Epithelial cell of prostate (primary cell): ENCODE results near the gene SEPTIN10.
"Not testable (repeated sequence)": the region's sequence is repeated elsewhere in the genome, so short reads cannot be mapped to it uniquely, and the experiment has no call there.

Experiments
- DNase-seq: peaks from one replicate; pipeline ENCODE4 v3.0.0-alpha.2; 2011; ENCODE audit warnings: low read depth, low spot score
- H3K27ac ChIP-seq: fragments of 450-650 bp; 2 replicates; pipeline ENCODE4 v1.5.1; 2017; ENCODE audit warnings: mild to moderate bottlenecking

SEPTIN10 gene

DNA sequence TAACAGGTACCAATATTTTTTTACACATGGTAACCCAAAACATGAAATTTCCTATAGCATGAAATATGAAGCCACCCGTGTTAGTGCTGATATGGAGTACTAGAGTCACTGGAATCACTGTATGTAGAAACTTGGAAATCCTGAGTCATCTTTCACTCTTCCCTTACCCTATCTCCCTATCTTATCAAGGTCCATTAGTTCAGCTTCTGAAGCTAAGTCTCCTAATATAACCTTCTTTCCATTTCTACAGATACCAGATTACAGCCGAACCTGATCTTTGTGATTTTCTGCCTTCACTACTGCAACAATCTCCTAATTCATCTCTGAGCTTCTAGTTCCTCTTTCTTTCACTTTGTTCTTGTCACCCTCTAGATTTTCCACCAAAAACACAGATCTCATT lies 59.0 kb downstream of the SEPTIN10 start:
- DNase-seq, result no peak
- H3K27ac ChIP-seq, result no peak overlapping the region

DNA sequence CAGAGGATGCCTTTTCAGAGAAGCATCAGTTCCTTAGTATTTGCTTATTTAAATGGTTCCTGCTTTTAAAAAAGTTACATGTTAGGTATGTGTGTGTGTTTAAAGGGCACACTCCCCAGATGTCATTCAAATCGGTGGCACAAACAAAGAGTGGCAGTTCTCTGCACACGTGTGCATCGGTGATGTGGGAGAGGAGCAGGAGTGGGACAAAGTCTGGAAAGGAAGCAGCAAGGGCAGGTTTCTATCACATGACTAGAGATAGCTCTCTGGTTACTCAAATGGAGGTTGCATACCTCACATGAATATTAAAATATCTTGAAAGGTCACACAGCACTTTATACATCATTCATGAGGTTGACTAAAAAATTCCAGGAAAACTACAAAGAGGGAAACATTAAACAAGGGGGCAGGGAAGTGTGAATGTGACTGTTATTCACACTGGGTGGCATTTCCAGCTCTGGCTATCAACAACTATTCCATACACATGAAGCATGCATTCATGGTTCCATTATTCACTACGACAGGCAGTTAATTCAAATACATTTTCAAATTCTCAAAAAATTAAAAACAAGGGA lies 64.7 kb downstream of the SEPTIN10 start:
- no peak overlapping the region for H3K27ac ChIP-seq
- no peak for DNase-seq

DNA sequence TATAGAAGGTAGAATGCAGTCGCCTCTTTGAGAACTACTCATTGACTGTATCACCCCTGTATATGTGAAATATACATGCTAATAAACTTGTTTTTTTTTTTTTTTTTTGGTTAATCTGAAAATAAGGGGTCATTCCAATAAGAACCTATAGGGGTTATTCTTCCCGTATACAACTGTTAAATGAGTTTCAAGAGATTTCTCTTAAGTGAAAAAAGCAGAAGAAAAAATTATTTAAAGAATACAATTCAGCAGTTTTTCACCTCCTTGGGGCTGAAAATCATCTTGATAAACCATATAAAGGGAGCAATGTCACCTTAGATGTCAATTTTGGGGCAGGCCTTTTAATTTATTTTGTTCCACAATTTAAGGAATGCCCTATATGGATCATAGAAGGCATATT lies 66.5 kb downstream of the SEPTIN10 start:
- no peak overlapping the region for H3K27ac ChIP-seq
- no peak for DNase-seq

DNA sequence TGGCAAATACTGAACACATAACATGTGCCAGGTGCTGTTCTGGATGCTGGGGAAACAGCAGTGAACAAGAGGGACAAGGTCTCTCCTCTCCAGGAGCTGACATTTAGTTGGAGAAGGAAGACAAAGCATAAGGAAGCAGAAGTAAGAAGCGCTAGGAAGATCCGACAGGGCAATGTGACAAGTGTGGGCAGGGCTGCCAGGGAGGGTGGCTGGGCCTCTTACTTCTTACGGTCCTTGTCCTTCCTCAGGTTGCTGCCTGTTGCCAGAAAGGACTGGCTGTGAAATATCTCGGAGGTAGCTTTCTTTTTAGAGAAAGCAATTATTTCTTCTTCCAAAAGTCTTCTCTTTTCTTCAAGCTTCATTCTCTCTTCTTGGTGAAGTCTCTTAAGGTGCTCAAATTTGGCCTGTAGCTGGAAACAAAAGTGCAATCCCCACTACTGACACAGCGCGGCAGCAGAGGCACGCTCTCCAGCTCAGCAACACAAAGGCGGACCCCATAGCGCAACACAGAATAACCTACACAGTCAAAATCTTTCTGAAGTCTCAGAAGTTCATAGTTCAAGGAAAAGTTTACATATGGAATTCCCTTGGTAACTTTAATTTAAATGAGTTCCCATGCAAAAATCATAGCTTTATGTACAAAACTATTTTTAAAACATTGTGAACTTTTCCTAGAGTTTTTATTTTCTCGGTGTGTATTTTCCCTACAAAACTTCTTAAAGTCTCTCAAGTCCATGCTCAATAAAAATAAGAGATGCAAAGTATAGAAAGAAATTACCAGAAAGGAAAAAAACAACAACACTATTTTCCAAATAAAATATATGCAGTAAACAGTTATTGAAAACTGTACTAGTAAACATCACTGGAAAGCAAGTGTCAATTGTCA lies 67.7 kb downstream of the SEPTIN10 start:
- H3K27ac ChIP-seq, result no peak overlapping the region
- no peak for DNase-seq

DNA sequence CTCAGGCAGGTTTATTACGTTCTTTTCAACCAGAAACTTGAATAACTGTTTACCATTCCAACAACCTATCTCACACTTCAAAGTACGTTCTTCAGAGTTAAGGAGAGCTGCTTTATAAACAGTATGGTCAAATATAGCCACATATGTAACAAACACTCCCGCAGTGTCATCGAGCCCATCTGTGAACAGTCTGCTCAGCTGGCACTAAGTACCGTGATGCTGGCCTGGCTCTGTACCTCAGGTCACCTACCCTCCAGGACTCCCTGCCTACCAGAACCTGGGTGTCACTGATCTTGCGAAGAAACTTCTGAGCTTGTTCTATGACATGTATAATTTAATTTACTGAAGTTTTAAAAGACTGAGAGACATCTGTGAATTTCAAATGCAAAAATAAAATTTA lies 71.4 kb downstream of the SEPTIN10 start:
- no peak for DNase-seq
- no peak overlapping the region for H3K27ac ChIP-seq

DNA sequence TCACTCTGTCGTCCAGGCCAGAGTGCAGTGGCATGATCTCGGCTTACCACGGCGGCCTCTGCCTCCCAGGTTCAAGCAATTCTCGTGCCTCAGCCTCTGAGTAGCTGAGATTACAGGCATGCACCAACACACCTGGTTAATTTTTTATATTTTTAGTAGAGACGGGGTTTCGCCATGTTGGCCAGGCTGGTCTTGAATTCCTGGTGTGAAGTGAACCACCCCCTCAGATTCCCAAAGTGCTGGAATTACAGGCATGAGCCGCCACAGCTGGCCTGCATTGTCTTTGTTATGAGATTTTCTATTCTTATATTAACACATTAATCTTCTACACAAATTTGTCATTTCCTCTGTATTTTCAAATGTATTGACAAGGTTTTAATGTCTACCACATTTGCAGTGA lies 75.2 kb downstream of the SEPTIN10 start:
- DNase-seq, result no peak
- H3K27ac ChIP-seq, result no peak overlapping the region

DNA sequence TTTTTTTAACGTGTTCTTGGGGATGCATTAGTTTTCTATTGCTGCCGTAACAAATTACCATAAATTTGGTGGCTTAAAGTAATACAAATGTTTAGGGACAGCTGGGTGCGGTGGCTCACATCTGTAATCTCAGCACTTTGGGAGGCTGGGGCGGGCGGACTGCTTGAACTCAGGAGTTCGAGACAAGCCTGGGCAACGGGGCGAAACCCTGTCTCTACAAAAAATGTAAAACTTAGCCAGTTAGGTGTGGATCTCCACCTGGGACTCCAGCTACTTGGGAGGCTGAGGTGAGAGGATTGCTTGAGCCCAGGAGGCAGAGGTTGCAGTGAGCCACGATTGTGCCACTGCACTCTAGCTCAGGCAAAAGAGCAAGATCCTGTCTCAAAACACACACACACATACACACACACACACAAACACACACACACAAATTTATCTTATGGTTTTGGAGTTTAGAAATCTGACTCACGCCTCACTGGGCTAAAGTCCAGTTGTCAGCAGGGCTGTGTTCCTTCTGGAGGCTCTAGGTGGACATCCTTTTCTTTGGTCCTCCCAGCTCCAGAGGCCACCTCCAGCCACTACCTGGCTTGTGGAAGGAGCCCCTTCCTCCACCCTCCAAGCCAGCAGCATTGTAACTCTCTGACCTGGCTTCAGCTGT lies 76.1 kb downstream of the SEPTIN10 start:
- DNase-seq, result no peak
- no peak overlapping the region for H3K27ac ChIP-seq

DNA sequence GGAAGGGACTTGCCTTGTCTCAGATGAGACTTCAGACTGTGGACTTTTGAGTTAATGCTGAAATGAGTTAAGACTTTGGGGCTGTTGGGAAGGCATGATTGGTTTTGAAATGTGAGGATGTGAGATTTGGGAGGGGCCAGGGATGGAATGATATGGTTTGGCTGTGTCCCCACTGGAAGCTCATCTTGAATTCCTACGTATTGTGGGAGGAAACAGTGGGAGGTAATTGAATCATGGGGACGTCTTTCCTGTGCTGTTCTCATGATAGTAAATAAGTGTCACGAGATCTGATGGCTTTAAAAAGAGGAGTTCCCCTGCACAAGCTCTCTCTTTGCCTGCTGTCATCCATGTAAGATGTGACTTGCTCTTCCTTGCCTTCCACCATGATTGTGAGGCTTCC lies 77.2 kb downstream of the SEPTIN10 start:
- DNase-seq, H3K27ac ChIP-seq: not testable (repeated sequence)

DNA sequence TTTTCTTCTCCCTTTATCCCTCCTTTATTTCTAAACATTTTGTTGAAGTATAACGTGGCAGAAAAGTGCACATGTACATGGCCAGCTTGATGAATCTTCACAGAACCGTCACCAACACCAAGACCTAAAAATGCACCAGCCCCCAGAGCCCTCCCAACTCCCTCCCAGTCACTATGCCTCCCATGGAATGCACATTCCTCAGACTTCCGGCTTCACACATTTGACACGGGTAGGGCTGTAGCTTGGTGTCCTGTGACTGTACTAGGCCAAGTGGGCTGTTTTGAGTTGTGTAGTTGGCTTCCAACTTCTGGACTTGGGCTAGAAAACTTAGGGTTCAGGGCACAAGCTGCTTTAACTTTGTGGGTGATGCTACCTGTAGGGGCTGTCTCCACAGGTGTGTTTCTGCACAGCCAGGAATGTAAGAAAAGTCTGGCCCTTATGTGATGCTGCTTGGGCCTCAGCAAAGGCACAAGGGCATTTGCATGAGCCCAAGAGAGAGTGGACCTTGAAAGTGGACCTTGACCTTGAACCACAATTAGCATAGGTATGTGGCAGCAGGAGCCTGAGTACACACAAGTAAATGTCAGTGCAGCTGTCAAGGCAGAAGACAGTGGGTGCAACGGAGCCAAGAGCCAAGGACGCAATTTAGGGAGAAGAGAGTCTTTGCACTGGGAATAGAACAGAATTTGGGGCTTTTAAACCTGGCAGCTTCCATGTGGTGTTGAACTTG lies 78.4 kb downstream of the SEPTIN10 start:
- no peak overlapping the region for H3K27ac ChIP-seq
- DNase-seq, result no peak

DNA sequence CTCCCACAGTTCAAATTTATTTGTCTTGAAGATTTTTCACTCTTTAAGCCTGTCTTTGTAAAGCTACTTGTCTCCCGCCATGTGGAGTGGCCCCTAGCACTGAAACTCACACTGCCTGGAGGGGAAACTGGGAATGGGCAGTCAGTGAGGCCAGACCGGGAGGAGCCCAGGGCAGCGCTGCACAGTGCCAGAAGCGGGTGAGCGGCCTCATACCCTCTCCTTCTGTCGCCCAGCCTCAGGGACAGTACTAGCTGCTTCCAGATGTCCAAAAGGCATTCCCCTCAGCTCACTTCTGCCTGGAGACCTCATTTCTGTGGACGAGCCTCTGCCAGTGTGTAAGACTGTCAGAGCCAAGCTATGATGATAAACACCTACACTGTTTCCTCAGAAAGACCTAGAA lies 79.9 kb downstream of the SEPTIN10 start:
- H3K27ac ChIP-seq, result no peak overlapping the region
- no peak for DNase-seq

DNA sequence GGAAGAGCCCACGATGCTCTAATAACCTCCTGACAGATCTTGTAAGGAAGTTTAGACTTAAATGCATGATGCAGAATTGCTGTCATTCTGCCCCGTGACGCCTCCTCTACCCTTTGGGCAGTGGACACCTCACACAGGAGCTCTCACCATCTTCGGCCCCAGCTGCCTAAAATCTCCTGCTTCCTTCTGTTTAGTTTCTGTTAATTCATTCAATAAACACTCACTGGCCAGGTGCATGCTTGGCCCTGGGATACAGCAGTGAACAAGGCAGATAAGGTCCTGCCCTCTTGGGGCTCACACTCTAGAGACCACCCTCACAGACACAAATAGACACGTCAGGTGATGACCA lies 81.1 kb downstream of the SEPTIN10 start:
- DNase-seq, result no peak
- H3K27ac ChIP-seq, result no peak overlapping the region

DNA sequence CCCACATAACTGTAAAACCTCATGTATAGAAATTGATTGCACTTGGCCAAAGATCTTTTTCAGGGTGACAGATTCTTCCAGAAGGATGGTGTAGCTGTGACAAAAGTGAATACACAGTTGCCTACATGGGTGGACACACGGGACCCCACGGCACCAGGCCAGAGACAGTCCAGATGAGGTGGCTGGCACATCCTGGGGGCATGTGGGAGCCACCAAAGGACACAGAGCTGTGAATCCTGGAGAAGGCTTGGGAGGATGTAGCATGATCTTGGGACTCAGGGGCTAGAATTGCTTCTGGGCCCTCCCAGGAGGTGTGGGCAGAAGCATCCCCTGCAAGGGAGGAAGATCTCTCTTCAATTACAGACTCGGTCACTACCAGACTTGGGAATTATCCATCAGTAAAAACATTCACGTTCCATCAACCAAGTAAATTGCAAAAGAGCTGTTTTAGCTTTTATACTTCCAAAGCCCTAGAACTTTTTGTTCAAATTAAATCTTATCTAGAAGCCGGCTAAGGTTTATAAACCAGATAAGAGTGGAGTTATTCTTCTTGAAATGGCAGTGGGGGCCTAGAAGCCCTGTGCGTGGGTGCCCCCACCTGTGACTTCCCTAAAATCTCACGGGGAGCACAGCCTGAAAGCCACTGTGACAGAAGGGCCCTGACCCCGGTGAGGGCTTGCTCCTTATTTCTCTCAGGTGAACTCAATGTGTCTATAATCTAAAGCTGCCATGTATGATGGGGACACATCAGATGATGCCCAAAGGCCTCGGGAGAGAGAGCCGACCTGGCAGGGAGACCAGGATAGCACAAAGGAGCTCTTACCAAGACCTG lies 81.7 kb downstream of the SEPTIN10 start:
- H3K27ac ChIP-seq, result no peak overlapping the region
- DNase-seq, result no peak

DNA sequence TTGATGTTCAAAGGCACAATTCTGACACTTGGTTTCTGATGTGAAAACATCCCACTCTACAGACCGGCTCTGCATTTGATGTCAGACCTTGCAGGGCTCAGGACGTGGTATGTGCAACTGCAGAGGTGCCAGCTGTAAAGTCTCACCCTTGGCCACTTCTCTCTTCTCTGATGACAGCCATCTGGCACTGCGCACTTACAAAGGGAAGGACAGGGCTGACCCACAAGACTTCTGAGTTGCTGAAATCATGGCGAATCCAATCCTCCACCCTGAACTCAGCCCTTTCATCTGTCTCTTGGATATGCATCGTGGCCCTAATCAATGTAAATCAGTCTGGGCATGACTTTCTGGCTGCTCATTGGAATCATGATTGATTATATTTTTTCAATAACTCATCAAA lies 82.5 kb downstream of the SEPTIN10 start:
- DNase-seq, result no peak
- H3K27ac ChIP-seq, result no peak overlapping the region

DNA sequence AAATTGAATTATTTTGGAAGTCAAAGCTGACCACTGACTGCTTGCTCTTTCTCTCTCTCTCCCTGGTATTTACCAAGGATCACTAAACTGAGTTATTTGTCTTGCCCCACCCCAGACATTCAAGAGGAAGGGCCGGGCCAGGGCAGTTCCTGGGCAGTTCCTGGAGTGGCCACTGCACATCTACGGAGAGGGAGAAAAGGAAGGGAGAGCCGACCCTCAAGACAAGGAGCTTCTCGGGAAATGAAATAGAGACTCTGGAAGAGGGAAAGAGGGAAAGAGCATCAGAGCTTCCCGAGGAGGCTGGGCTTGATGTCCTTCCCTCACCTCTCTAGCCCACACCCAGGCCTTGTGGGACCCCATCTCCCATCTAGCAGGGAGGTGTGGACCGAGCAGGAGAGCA lies 83.1 kb downstream of the SEPTIN10 start:
- no peak overlapping the region for H3K27ac ChIP-seq
- no peak for DNase-seq

DNA sequence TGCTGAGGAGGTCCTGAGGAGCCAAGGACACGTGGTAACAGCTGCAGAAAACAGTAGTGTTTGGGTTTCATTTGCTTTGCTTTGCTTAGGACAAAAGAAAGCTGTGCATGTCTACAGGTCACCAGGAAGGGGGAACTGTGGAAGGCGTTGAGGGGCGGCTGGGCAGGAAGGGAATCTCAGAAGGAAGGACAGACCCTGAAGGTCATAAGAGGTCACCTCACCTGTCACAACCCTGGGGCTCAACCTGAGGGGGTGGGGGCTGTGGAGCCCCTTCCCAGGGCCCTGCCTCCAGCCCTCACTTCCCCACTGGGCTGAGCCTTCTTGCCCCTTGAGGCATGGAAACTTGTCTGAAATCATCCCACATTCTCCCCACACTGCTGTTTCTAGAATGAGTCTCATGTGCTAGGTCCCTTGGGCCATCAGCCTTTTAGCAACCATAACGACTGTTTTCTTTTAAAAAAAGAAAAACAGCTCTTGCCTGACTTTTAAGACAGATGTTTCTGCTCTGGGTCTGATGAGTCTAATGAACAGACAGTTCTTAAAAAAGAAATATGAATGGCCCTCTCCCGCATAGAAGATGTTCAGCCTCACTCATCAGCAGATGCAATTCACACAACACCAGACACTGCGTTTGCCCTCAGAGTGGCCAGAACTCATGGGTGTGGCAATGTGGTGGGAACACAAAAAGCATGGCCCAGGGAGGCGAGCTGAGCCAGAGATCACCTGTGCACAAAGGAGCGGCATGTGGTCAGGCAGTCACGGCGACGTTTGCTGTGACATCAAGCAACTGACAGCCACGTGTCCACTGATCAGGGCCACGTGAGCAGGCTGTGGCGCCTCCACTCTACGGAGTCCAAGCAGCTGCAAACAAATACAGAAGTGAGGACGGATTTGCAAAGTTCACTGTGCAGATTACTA lies 84.0 kb downstream of the SEPTIN10 start:
- no peak for DNase-seq
- H3K27ac ChIP-seq, result no peak overlapping the region

DNA sequence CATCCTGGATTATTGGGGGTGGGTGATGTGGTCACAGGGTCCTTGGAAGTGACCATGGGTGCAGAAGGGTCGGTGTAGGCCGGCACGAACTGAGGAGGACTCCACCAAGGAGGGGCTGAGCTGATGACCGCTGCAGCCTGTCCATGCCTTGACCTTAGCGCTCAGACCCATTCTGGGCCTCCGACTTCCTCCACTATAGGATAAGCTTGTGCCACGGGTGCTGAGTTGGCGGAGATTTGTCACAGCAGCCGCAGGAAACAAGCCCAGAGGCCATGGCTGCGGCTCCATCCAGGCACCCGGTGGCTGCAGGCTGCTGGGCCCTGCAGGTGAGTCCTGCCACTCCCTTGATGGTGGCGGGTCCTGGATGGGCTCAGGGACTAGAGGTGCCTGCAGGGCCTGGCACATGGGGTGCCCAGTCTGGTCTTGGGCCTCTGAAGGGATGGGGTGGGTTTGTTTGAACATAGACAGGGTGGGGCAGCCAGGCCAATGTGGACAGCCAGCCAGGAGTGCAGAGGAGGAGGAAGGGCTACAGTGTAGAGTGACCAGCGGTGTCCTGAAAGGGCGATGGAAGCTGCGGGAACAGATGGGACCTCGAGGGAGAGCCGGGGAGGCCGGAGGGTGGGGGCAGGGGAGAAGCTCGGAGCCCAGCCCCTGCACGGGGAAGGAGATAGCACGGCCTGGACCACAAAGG lies 84.8 kb downstream of the SEPTIN10 start:
- no peak overlapping the region for H3K27ac ChIP-seq
- DNase-seq, result no peak

DNA sequence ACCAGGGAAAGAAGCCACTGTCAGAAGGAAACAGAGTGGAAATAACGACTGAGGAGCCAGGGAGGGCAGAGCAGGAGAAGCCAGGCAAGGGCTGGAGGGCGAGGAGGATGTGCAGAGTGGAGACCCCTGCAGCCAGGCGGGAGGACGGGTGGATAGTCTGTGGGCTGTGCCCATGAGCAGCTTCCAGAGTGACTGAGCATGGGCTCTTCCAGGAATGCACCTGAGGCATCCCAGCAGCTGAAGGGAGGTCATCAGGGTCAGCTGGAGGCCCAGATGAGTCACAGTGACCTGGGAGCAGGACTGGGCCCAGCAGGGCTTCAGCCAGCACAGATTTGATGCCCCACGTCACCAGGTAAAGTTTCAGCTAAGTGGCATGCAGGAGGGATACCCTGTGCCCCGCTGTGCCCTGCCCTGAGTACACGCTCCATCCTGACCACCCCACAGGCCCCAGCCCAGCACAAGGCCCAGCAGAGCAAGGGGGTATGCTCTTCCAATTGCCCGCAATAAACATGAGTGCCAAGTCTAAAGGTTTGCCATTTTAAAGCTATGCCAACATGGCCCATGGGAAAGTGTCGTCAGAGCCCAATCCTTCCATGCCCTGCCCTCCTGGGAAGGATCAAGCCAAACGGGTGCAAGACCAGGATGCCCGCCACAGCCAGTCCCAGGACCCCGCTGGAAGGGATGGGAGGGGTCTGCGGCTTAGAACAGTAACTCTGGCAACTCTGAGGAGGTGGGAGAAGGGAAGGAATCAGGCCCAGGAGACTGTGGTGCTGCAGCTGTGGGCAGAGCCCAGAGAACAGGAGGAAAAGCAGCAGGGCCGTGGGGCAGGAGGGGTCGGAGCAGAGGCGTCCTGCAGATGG lies 85.7 kb downstream of the SEPTIN10 start:
- no peak overlapping the region for H3K27ac ChIP-seq
- DNase-seq, result no peak

DNA sequence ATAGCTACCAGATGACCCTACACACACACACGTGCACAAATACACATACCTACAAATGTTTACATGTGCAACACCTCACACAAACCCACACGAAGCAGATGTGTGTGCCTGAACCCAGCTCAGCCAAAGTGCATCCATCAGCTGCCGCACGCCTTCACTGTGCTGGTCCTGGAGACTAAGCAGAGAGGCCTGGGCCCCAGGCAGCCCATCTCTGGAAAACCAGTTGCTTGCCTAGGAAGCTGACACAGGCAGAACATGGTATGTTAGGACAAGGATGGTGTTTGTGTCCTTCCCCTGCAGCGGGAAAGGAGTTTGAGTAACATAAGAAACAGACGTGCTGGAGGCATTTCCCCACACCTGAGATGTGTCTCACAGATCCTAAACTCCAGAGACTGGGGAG lies 86.7 kb downstream of the SEPTIN10 start:
- no peak for DNase-seq
- no peak overlapping the region for H3K27ac ChIP-seq
